AG08395 (cell line): ENCODE data around the gene LRCH3.

Experiments
- DNase-seq: peaks from one replicate; pipeline ENCODE4 v3.0.0; 2012; ENCODE audit warnings: mixed read lengths, low spot score

Gene LRCH3

DNA sequence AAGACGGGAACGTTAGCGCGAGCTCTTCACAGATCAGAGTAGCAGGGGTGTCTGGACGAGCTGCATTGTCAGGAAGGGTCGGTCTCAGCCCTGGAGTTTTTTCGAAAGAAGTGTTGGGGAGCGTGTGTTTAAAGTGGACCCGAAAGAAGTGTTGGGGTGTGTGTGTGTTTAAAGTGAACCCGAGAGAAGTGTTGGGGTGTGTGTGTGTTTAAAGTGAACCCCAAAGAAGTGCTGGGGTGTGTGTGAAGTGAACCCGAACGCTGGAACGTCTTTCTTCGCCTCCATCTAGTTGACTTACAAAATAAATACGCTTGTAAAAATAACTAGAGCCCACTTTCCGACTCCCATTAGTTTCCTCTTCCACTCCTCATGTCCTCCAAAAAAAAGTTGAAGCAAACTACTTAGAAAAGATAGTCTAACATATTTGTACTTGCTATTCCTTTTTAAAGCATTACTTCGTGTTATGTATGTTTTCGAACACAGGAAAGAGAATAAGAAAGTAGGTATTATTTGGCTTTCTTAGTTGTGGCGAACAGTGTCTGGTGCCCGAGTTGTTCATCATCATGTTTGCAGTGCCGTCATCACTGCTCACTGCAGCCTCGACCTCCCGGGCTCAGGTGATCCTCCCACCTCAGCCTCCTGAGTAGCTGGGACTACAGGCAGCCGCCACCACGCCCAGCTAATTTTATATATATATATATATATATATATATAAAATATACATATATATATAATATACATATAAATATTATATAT, 1.0 kb downstream of the LRCH3 start:
- DNase-seq = peak; percentile 32

DNA sequence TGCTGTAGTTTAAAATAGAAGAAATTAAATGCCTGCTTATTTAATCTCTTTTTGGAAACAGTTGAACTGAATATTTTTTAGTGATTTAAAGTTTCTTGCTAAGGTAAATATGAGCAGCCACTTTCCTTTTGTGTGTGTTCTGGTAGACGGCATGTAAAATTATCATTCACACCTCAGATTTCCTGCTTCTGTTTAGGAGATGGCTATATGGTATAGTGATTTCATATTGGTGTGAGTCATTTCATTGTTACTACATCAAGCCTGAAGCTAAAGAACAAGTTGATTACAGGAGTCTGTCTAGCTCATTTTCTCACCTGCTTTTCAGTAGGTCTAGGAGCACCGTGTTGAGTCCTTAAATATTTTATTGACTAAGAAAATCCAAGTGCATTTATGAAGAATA, 2.2 kb downstream of the LRCH3 start:
- no peak for DNase-seq

DNA sequence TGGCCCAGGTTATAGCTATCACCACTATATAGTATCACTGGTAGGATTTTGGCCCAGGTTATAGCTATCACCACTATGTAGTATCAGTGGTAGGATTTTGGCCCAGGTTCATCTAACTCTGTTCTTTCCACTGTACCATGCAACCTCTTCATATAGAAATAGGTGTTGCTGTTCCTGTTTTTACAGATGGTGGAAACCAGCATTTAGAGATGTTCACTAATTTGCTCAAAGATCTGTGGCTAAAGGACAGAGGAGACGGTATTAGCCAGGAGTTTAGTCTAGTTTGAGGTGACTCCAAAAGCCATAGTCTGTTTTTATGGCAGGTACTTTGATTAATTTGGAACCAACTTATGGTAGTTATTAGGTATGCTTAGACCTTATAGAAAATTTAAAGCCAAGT, 3.1 kb downstream of the LRCH3 start:
- DNase-seq = no peak

DNA sequence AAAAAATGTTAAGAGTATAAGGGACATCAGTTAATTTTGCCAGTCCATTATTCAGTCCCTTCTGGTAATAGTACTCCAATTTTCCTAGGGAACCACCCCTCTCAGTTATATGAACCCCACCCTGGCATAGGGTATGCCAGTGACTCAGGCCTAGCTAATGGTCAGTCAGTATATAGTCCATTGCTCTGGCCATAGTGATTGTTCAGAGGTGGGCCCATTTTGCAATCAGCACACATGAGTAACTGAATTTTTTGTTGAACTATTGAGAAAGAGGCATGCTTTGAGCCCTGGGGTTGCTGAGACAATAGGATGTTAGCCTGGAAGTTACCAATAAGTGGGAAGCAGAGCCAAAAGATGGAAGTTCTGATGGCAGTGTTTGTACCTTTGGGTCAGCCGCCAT, 4.1 kb downstream of the LRCH3 start:
- DNase-seq = peak; percentile 58

DNA sequence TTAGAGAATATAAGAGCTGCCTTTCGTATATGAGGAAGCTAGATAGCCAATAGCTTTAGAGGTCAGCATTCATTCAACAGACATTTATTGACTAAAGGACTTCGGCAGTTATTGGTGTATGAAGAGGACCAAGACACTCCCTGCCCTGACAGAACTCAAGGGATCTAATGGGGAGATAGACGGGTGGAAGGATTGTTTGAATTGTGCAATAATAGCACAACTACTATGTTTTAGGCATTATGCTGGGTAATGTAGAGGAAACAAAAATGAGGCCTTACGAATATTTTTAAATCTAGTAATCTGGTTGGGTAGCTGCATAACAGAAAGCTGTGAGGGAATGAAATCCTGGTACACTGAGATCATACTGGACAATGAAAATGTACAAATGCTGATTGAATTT, 5.0 kb downstream of the LRCH3 start:
- no peak for DNase-seq

DNA sequence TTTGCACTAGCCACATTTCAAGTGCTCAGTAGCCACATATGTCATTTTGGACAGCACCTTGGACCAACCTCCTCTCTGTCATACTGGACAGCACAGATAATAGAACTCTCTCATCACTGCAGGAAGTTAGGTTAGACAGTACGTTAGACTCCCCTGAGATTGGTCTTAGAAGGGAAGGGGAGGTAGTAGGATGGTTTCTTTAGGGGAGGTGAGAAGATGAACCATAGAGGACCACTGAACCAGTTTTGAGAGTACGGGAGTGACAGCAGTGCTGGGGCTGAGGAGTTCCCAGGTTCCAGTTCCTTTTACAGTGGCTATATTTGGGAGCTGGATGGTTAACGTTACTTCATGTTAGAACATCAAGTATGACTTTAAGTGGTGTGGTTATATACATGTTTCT, 7.8 kb downstream of the LRCH3 start:
- DNase-seq = no peak

DNA sequence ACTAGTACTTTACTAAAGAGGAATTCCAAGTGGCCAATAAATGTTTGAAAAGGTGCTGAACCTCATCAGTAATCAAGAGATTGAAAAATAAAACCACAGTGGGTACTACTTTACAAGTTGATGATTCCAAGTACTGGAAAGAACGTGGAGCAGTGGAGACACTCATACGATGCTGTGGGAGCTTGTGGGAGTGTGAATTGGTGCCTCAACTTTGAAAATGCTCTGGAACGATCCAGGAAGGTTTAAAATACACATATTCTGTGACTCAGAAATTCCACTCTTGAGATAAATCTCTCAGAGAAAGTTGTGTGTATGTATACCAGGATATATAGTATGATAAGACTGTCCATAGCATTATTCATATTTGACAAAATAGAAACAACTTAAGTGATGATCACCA, 9.3 kb downstream of the LRCH3 start:
- no peak for DNase-seq

DNA sequence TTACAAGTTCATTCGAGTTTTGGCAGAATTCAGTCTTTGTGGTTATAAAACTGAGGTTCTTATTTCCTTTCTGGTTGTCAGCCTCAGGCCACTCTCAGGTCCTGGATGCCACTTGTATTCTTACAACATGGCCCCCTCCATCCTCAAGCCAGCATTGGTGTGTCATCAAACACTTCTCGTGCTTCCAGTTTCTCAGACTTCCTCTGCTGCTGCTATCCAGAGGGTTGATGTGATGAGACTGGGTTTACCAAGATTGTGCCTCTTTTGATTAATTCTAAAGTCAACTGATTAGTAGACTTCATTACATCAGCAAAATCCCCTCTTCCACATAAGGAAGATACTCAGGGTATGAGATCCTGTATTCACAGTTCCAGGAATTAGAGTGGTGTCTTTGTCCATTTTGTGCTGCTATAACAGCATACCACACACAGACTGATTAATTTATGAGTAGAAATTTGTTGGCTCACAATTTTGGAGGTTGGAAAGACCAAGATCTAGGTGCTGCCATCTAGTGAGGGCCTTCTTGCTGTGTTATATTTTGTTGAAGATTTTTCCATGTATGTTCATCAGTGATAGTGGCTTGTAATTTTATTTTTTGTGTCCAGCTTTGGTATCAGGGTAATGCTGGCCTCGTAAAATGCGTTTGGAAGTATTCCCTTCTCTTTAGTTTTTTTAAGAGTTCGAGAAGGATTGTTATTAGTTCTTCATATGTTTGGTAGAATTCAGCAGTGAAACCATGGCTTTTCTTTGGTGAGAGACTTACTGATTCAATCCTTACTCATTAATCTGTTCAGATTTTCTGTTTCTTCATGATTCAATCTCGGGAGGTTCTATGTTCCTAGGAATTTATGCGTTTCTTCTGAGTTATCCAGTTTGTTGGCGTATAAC, 11.1 kb downstream of the LRCH3 start:
- DNase-seq = peak; percentile 30

DNA sequence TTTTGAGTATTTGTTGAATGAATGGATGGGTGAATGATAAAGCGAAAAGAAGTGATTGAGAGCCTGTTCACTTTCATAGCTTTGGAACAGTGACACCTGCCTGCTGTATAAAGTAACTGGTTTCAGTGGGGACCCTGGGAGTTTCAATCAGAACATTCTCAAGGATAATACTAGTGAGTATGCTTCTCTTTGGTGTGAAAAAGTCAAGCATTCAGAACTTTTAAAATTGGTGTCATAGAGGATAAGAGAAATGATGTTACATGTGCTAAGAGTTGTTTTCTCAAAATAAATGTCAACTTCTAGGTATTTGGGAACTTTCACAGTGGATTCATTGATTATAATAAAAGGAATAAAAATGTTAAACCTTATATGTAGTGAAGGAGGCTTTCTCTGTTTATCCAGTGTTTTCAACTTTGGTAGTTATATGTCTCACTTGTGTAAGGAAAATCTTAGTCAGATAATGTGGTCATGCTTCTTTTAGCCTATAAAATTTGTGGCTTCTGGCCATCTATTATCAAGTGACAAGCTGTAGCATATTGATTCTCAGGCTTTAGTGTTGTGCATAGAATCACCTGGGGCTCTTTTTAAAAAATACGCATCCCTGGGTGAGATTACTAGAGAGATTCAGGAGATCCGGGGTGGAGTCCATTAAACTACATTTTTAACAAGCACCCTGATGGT, 11.9 kb downstream of the LRCH3 start:
- no peak for DNase-seq

DNA sequence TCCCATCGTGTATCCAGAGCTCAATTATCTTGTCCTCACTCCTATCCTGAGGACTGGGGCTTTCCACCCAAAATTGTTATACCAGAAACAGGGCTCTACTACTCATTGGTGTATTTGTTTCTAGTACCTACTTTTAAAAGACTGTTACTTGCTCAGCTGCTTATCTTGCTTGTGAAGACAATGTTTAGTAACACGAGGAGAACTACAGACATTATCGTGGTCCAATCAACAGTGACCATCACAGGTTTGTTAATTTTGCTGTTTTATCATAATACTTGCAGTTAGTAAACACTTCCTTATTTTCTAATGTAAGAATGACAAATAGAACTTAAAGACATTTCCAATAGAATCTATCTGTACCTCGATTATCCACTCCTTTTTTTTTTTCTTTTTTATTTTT, 13.5 kb downstream of the LRCH3 start:
- no peak for DNase-seq

DNA sequence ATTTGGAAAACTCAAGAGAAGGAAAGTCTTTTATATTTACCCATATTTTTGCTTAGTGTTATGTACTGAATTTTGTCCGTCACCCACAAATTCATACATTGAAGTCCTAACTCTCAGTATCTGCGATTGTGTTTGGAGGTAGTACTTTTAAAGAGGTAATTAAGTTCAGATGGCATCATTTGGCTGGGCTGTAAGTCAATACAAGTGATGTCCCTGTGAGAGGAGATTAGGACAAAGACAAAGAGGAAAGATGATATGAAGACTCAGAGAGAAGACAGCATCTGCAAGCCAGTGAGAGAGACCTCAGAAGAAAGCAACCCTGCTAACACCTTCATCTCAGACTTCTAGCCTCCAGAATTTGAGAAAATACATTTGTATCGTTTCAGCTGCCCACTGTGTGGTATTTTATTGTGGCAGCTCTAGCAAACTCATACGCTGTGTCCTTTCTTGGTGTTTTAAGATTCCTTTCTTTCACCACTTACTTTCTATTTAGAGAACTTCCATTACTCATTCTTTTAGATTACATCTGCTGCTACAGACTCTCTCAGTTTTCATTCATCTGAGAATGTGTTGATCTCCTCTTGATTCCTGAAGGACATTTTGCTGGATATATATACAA, 17.0 kb downstream of the LRCH3 start:
- DNase-seq = peak; percentile 45

DNA sequence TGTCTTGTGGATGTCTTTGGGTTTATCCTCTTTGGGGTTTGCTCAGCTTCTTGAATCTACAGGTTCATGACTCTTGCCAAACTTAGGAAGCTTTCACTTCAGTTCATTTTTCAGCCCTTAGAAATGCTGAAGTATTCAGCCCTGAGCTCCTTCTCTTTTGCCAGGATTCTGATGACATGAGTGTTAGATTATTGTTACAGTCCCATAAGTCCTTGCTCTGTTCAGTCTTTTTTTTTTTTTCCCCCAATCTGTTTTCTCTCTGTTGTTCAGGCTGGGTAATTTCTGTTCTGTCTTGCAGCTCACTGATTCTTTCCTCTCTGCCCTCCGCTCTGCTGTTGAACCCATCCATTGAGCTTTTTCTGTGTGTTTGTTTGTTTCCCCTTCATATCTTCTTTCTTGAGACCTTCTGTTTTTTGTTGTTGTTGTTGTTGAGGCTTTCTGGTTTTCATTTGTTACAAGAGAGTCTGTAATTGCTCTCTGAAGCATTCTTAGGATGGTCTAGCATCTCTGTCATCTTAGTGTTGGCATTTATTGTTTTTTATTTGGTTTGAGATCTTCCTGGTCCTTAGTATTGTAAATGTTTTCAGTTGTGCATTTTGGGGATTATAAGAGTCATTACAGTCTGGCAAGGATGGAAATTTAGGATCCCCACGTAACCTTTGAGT, 18.4 kb downstream of the LRCH3 start:
- peak; percentile 75 for DNase-seq

DNA sequence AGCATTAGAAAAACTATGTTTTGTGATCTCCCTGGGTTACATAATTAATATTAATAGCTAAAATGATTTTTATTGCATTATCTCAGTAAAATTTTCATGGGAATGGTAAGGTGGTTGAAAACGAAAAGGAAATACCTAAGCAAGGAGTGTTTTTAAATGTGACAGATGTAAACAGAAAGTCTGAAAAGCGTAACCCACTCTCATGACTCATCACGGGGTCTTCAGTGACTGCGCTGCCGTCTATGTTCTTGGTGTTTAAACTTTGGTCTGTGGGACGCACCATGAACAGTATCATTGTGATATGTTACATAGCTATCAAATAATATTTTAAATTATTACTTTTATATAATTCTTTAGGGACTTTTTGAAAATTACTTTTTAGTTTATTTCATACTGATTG, 19.8 kb downstream of the LRCH3 start:
- no peak for DNase-seq

DNA sequence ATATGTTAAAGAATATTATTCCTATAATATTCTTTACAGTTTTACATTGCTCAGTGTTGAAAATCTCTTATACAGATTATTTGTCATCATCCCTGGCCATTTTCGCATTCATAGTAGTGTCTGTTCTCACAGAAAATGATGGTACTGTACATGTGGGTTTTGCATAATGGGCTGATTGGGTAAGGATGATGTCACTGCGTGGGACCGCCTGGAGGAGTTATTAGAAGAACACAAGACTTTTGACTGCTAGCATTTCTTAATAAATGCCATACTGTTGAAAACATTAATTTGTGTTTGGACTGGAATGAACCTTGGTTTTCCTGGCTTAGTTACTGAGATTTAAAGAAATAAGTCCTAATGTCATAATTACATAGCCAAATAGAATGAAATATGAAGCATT, 20.3 kb downstream of the LRCH3 start:
- peak; percentile 82 for DNase-seq

DNA sequence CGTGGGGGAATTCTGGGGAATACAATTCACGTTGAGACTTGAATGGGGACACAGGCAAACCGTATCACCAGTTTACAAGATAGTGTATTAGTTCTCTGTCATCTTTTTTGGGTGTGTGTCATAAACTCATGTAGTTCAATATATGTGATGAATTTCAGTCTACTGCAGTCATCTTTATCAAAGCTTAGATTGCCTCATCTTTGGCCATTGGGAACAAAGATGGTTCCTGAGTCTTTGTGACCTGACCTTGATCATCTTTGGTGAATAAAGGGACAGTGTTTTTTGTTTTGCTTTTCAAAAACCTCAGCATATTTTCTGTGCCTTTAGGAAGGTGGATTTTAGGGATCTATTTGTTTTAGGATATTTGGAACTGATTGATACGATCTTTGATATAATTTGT, 23.3 kb downstream of the LRCH3 start:
- DNase-seq = no peak

DNA sequence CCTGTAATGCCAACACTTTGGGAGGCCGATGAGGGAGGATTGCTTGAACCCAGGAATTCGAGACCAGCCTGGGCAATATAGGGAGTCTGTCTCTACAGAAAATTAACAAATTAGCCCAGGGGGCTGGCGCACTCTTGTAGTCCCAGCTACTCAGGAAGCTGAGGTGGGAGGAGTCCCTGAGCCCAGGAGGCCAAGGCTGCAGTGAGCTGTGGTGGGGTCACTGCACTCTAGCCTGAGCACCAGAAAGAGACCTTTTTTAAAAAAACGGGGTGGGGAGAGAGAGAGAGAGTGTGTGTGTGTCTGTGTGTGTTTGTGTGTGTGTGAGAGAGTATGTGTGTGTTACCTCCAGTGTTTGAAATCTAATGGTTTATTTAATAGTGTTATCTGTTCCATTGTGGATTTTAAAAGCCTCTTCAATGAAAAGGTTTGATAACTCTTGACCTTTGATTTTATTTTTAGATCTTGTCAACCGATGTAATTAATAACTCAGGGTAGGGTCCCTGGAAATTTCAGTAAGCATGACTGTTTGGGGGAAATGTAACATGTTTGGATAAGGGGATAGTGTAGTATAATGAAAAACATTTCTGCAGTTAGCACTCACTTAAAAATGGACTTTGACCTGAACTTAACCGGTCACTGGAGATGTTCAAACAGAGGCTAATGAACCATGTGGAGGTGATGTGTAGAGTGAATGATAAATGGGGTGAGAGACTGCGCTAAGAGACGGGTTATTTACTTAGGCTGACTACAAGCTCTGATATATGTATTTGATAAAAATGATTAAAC, 29.7 kb downstream of the LRCH3 start:
- DNase-seq = no peak

DNA sequence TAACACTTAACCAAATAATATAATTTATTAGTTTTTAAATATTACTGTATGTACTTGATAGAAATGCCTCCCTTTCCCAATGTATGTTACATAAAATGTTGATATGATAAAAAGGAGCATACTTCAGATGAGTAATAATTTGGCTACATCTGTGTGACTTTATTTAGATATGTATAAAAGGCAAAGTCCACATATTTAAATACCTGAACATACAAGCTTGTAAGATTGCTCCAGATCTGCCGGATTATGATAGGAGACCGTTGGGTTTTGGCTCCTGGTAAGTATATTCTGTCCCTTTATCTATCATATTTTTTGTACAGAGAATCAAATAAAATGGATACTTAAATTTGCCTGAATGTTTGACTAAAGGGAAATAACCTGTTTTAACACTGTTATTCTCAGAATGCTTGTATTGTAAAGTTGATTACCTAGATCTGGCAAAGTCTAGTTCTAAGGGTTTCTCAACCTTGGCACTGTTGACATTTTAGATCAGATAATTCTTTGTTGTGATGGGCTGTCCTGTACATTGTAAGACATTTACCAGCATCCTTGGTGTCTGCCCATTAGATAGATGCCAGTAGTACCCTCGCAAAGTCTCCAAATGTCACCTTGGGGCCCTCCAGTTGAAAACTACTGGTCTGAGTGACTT, 38.5 kb downstream of the LRCH3 start:
- DNase-seq = no peak

DNA sequence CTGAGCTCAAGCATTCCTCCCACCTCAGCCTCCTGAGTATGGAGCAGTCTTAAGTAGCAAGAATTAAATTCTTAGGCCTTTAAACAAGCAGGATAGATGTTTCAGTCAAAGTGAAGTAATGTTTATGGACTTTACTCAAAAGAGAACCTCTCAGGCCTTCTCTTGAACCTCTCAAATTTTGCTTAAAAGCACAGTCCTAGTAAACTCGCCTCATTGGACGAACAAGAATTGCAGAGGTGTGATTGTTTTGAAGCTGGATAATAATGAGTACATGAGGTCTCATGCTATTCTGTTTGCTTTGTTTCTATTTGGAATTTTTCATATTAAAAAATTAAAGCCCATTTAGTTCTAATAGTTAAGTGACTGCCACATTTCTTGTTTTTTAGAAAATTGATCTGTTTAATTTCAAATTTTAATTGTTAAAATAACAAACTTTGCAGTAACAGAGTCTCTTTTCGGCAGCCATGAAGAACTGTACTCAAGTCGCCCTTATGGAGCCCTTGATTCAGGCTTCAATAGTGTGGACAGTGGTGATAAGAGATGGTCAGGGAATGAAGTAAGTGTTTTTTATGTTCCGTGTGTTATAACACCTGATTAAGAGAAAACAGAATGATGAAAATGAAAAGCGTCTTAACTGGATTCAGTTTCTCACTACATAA, 39.4 kb downstream of the LRCH3 start:
- DNase-seq = no peak

DNA sequence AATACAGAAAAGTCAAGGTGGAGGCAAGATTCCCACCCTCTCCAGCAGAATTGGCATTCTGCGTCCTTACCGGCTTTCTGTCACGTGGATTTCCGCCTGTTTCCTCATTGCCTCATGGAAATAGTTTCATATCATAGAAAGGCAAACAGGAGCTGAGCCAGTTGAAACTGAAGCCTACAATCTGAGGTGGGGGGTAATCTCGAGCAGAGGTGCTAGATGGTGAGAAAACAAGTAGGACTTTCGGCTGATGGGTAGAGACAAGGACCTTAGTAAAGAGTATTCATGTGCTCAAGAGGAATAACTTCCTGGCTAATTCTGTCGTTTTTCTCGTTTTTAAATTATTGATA, 39.9 kb downstream of the LRCH3 start:
- no peak for DNase-seq
